Measurements from ENCODE around the gene CADPS. TPM values are rescaled to one million over a fixed set of nuclear protein-coding genes. Genes with fewer than 3 reads are reported as not detected.

The CADPS gene
- total and polyA plus RNA-seq, 4 donors: 0.13 to 3.6 (median 0.49) TPM

DNA sequence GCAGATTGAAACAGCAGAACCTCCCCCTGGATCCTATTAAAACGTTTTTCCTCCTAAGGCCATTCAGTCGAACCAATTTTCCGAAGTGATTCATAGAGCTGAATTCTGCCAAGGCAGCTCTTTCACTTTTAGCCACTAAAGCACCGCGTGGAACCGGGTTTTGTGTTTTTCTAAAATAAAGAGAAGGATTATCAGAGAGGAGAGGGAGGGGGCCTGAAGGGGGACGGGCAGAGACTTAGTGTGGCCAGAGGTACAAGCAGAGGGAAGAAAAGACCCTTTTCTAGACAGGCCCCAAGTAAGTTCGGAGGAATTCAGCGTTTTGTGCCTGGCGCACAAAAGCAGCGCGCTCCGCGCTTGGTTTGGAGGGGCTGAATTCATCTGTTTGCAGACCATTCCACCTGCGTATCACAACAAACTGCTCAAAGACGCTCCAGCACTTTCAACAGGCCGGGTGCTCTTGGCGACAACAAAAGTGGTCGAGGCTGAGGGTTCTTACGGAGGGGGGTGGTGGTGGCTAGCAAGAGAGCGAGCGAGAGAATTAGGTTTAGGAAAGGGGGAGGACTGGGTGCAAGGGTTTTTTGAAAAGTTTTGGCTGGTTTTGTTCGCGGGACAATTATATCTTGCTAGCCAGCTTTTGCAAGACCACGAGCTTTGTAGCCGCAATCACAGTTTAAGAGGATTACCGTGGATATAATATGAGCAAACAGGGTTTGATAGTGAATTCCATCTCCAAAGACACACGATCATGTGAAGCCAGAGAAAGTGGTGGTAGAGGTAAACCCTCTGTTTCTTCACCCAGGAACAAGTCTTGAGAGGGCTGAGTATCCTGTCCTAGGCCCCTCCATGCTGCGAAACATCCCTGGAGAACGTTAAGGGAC, 500.6 kb downstream of the CADPS start:
- Histone ChIP-seq H3K4me1 (ENCODE audit: control insufficient read depth in 5 of 5, insufficient read depth in 5 of 5, low read length in 5 of 5) (peaks cover 0 to 17% (median 0%) of the 10 kb centered on the region in 5 donors), H3K9ac (ENCODE audit: insufficient read depth in 1 of 2, low read length in 2 of 2) (no peak overlapping the region), H3K27ac (ENCODE audit: low read depth in 1 of 2, low read length in 1 of 2) (no peak overlapping the region), H3K27me3 (ENCODE audit: control insufficient read depth in 3 of 3, insufficient read depth in 3 of 3, low read length in 2 of 3) (peaks cover 51 to 96% (median 86%) of the 10 kb centered on the region in 3 donors), H3K36me3 (ENCODE audit: control insufficient read depth in 4 of 4, insufficient read depth in 4 of 4, low read length in 4 of 4) (no peaks in the 10 kb centered on the region), H3K4me3 (no peak overlapping the region), H3K9me3 (ENCODE audit: control insufficient read depth in 4 of 4, insufficient read depth in 3 of 4, low read length in 3 of 4) (peaks cover 0 to 11% (median 0%) of the 10 kb centered on the region in 4 donors)
- DNase-seq (no peak), ATAC-seq (ENCODE audit: insufficient read depth, low FRiP score) (no peak)
- TF ChIP-seq, protein P1, sequence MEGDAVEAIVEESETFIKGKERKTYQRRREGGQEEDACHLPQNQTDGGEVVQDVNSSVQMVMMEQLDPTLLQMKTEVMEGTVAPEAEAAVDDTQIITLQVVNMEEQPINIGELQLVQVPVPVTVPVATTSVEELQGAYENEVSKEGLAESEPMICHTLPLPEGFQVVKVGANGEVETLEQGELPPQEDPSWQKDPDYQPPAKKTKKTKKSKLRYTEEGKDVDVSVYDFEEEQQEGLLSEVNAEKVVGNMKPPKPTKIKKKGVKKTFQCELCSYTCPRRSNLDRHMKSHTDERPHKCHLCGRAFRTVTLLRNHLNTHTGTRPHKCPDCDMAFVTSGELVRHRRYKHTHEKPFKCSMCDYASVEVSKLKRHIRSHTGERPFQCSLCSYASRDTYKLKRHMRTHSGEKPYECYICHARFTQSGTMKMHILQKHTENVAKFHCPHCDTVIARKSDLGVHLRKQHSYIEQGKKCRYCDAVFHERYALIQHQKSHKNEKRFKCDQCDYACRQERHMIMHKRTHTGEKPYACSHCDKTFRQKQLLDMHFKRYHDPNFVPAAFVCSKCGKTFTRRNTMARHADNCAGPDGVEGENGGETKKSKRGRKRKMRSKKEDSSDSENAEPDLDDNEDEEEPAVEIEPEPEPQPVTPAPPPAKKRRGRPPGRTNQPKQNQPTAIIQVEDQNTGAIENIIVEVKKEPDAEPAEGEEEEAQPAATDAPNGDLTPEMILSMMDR (IDR thresholded peaks at IDR 0.05; ENCODE audit: control extremely low read depth, extremely low read depth): no peak
- 5% methylated on average over 30 of the region's 30 CpGs for WGBS, 2 donors

DNA sequence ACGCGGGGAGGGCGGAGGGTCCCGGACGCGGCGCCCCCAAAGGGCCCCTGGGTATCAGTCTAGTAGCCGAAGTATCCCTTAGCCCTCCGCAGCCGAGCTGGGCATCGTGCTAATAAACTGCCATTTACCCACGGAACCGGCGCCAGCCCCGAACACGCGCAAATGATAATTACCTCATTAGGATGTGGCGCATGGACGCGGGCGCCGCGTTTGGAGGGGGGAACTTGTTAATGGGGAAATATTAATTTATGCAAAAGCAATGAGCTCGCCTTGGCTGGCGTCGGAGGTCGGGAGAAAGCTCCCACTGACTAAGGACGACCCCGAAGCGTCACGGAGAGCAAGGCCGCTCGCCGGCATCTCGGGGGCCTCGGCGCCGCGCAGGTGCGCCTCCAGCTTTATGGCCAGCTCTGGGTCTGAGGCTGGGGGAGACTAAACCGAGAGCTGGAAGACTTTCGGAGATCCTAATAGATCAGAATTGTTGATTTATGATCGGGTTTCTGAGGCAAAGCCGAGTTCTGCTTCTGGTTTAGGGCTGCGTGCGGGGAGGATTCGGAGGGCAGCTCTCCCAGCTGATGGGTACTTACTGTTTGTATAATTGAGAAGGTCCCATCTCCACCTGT, 501.4 kb downstream of the CADPS start:
- Histone ChIP-seq H3K4me1 (ENCODE audit: control insufficient read depth in 5 of 5, insufficient read depth in 5 of 5, low read length in 5 of 5) (peaks cover 0 to 21% (median 5%) of the 10 kb centered on the region in 5 donors), H3K27ac (ENCODE audit: low read depth in 1 of 2, low read length in 1 of 2) (no peak overlapping the region), H3K9ac (ENCODE audit: insufficient read depth in 1 of 2, low read length in 2 of 2) (no peak overlapping the region), H3K27me3 (ENCODE audit: control insufficient read depth in 3 of 3, insufficient read depth in 3 of 3, low read length in 2 of 3) (peaks cover 58 to 94% (median 85%) of the 10 kb centered on the region in 3 donors), H3K36me3 (ENCODE audit: control insufficient read depth in 4 of 4, insufficient read depth in 4 of 4, low read length in 4 of 4) (no peaks in the 10 kb centered on the region), H3K9me3 (ENCODE audit: control insufficient read depth in 4 of 4, insufficient read depth in 3 of 4, low read length in 3 of 4) (peaks cover 0 to 14% (median 0%) of the 10 kb centered on the region in 4 donors), H3K4me3 (no peak overlapping the region)
- no peak for DNase-seq
- 3 to 4% methylated on average over 47 of the region's 47 CpGs for WGBS, 2 donors
- no peak for ATAC-seq (ENCODE audit: insufficient read depth, low FRiP score)
- TF ChIP-seq, protein P1 (IDR thresholded peaks at IDR 0.05; ENCODE audit: control extremely low read depth, extremely low read depth): no peak

DNA sequence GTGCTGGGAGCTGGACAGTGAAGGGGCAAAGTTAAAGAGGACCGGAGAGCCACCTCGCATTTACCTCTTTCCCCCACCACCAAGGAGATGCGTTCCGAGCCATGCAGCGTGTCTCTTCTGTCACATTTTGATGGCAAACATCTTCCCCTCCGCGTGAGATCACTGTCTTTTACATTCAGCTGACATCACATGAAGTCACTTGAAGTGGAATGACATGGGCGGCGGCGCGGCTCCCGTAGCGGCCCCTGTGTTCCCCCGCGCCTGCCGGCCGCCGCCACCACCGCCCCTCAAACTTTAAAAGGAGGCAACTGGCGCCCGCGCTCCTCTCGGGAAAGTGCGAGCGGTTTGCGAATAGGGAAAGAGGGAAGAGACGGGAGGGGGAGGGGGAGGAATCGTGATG, 502.0 kb downstream of the CADPS start, which contains the start of gene FEZF2:
Gene FEZF2 (minus strand): TSS at position 336 of the 400 bp plus-strand sequence. CDS start 682 bp downstream, outside the sequence.
- TF ChIP-seq, protein P1 (IDR thresholded peaks at IDR 0.05; ENCODE audit: control extremely low read depth, extremely low read depth): no peak
- Histone ChIP-seq H3K4me3 (no peak within 1 kb of the TSS), H3K27me3 (ENCODE audit: control insufficient read depth in 3 of 3, insufficient read depth in 3 of 3, low read length in 2 of 3) (peaks cover 61 to 94% (median 85%) of the 10 kb centered on the region in 3 donors), H3K9me3 (ENCODE audit: control insufficient read depth in 4 of 4, insufficient read depth in 3 of 4, low read length in 3 of 4) (peaks cover 0 to 14% (median 0%) of the 10 kb centered on the region in 4 donors), H3K36me3 (ENCODE audit: control insufficient read depth in 4 of 4, insufficient read depth in 4 of 4, low read length in 4 of 4) (no peaks in the 10 kb centered on the region), H3K27ac (ENCODE audit: low read depth in 1 of 2, low read length in 1 of 2) (no peak within 1 kb of the TSS), H3K4me1 (ENCODE audit: control insufficient read depth in 5 of 5, insufficient read depth in 5 of 5, low read length in 5 of 5) (peaks cover 0 to 18% (median 5%) of the 10 kb centered on the region in 5 donors), H3K9ac (ENCODE audit: insufficient read depth in 1 of 2, low read length in 2 of 2) (no peak within 1 kb of the TSS)
- ATAC-seq (ENCODE audit: insufficient read depth, low FRiP score) (no peak), DNase-seq (no peak)
- WGBS, 2 donors: 2 to 4% methylated on average over 28 of the region's 28 CpGs

Measured in lung (tissue), 12 donors.